ENCODE results near the gene SLC35F2. TPM values are rescaled to one million over a fixed set of nuclear protein-coding genes. Genes with fewer than 3 reads are reported as not detected.

SLC35F2 gene
- total and polyA plus RNA-seq, 10 donors = 5.0 to 9.1 (median 6.7) TPM

DNA sequence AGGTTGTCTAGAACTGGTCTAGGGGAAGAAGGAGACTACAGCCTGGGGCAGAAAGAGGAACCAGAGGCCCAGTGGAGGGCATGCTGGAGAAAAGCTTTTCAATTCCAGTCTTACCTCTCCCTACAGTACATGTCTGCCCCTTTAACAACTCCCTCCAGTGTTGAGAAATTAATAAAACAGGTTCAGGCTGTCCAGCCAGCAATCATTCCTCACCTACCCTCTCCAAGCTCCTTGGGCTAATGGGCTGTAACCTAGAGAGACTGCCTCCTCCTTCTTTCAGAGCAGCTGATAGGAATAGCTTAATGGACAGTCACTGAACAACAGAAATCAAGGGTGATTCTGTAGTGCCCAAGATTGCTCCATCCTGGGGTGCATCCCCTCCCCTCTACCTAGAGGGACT is 8.8 kb downstream of the SLC35F2 start:
- Histone ChIP-seq H3K4me1 (peaks cover 0 to 8% (median 0%) of the 10 kb centered on the region in 6 donors), H3K4me3 (no peak overlapping the region), H3K27me3 (replicated peaks in 1 of 7) (no peaks in the 10 kb centered on the region), H3K36me3 (no peaks in the 10 kb centered on the region), H3K27ac (no peak overlapping the region), H3K9me3 (no peaks in the 10 kb centered on the region)
- DNase-seq = no peak
- intact Hi-C loops (cut with DNase I; ENCODE audit: low total_unique reads) = no loop called here
- no peak for TF ChIP-seq POLR2A (IDR thresholded peaks at IDR 0.05)
- TF ChIP-seq, protein P1, sequence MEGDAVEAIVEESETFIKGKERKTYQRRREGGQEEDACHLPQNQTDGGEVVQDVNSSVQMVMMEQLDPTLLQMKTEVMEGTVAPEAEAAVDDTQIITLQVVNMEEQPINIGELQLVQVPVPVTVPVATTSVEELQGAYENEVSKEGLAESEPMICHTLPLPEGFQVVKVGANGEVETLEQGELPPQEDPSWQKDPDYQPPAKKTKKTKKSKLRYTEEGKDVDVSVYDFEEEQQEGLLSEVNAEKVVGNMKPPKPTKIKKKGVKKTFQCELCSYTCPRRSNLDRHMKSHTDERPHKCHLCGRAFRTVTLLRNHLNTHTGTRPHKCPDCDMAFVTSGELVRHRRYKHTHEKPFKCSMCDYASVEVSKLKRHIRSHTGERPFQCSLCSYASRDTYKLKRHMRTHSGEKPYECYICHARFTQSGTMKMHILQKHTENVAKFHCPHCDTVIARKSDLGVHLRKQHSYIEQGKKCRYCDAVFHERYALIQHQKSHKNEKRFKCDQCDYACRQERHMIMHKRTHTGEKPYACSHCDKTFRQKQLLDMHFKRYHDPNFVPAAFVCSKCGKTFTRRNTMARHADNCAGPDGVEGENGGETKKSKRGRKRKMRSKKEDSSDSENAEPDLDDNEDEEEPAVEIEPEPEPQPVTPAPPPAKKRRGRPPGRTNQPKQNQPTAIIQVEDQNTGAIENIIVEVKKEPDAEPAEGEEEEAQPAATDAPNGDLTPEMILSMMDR (IDR thresholded peaks at IDR 0.05 in 8 of 11, conservative IDR thresholded peaks at IDR 0.05 in 3 of 11) = no peak
- TF ChIP-seq POLR2AphosphoS5 (IDR thresholded peaks at IDR 0.05) = no peak

DNA sequence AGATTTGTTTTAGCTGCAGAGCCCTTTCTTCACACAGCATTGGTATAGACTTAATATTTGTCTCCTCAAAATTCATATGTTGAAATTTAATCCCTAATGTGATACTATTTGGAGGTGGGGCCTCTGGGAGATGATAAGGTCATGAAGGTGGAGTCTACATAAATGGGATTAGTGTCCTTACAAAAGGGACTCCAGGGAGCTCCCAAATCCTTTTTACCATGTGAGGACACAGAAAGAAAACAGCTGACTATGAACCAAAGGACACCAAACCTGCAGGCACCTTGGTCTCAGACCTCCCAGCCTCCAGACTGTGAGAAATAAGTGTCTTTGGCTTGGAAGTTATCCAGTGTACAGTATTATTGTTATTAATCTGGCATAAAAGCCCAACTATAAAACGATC is 10.2 kb downstream of the SLC35F2 start:
- TF ChIP-seq, protein P1 (IDR thresholded peaks at IDR 0.05 in 8 of 11, conservative IDR thresholded peaks at IDR 0.05 in 3 of 11) = no peak
- TF ChIP-seq POLR2AphosphoS5 (IDR thresholded peaks at IDR 0.05) (no peak), POLR2A (IDR thresholded peaks at IDR 0.05) (no peak)
- 73 to 82% (median 79%) methylated on average over 1 of the region's 1 CpG for WGBS, 5 donors
- Histone ChIP-seq H3K27ac (no peak overlapping the region), H3K9me3 (no peaks in the 10 kb centered on the region), H3K27me3 (replicated peaks in 1 of 7) (no peaks in the 10 kb centered on the region), H3K4me3 (no peak overlapping the region), H3K4me1 (peaks cover 0 to 8% (median 0%) of the 10 kb centered on the region in 6 donors), H3K36me3 (no peaks in the 10 kb centered on the region)
- intact Hi-C loops (cut with DNase I; ENCODE audit: low total_unique reads) = no loop called here
- DNase-seq = no peak

DNA sequence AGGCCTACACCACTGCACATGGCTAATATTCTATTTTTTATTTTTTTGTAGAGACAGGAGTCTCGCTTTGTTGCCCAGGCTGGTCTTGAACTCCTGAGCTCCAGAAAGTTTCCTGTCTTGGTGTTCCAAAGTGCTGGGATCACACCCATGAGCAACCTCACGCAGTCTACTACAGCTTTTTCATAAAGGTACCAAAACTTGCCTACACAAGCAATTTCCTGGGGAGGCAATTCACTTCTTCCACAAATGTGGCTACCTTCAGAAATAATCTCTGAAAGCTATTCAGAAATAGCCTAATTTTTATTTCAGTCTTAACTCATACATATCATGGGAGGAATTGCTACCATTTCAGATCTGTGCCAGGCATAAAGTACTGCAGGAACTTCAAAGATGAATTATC is 11.4 kb downstream of the SLC35F2 start:
- 93 to 98% (median 95%) methylated on average over 2 of the region's 2 CpGs for WGBS, 5 donors
- no peak overlapping the region for H3K4me3 ChIP-seq
- no peaks in the 10 kb centered on the region for H3K36me3 ChIP-seq
- H3K9me3 ChIP-seq = no peaks in the 10 kb centered on the region
- no peak for DNase-seq
- H3K27ac ChIP-seq = no peak overlapping the region
- no peaks in the 10 kb centered on the region for H3K27me3 ChIP-seq (replicated peaks in 1 of 7)
- TF ChIP-seq, protein P1 (IDR thresholded peaks at IDR 0.05 in 8 of 11, conservative IDR thresholded peaks at IDR 0.05 in 3 of 11) = no peak
- TF ChIP-seq POLR2A (IDR thresholded peaks at IDR 0.05) (no peak), POLR2AphosphoS5 (IDR thresholded peaks at IDR 0.05) (no peak)
- intact Hi-C loops (cut with DNase I; ENCODE audit: low total_unique reads) = no loop called here
- peaks cover 0 to 11% (median 0%) of the 10 kb centered on the region in 6 donors for H3K4me1 ChIP-seq

DNA sequence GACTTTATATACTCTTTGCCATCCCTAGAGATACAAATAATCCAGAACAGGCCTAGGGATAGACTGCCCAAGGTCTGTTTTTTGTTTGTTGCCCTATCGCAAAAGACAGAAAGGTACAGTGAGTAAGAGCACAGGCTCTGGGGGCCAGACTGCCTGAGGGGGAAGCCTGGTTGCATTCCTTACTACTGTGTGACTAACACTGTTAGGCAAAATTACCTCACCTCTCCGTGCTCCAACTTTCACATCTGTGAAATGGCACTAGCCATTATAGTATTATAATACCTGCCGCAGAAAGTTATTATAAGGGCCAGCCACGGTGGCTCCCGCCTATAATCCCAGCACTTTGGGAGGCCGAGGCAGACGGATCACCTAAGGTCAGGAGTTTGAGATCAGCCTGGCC is 14.5 kb downstream of the SLC35F2 start:
- Histone ChIP-seq H3K4me1 (peaks cover 0 to 25% (median 10%) of the 10 kb centered on the region in 6 donors), H3K27ac (no peak overlapping the region), H3K9me3 (no peaks in the 10 kb centered on the region), H3K4me3 (no peak overlapping the region), H3K27me3 (replicated peaks in 1 of 7) (no peaks in the 10 kb centered on the region), H3K36me3 (no peaks in the 10 kb centered on the region)
- intact Hi-C loops (cut with DNase I; ENCODE audit: low total_unique reads) = no loop called here
- no peak for DNase-seq
- WGBS, 5 donors = 90 to 99% (median 94%) methylated on average over 7 of the region's 7 CpGs
- TF ChIP-seq POLR2A (IDR thresholded peaks at IDR 0.05) (no peak), POLR2AphosphoS5 (IDR thresholded peaks at IDR 0.05) (no peak)
- TF ChIP-seq, protein P1 (IDR thresholded peaks at IDR 0.05 in 8 of 11, conservative IDR thresholded peaks at IDR 0.05 in 3 of 11) = no peak
